Vagina (tissue), 2 donors: Measurements from ENCODE around the gene ADGRG3. TPM values are rescaled to one million over a fixed set of nuclear protein-coding genes. Genes with fewer than 3 reads are reported as not detected.
"Not testable (repeated sequence)": the region's sequence is repeated elsewhere in the genome, so short reads cannot be mapped to it uniquely, and the experiment has no call there.

Experiments
- DNase-seq, 2 donors: peaks; one replicate each; pipeline ENCODE4 v3.0.0-alpha.2; 2017; ENCODE audit errors: extremely low spot score in 2 of 2
- H3K27ac ChIP-seq: fragments of 200-600 bp; sonication (generic); one replicate; pipeline ENCODE4 v1.5.1; 2019
- H3K27me3 ChIP-seq: fragments of 200-600 bp; sonication (generic); one replicate; pipeline ENCODE4 v1.5.1; 2019
- H3K36me3 ChIP-seq, 2 donors: fragments of 200-600 bp; sonication (generic); one replicate each; pipeline ENCODE4 v1.5.1; 2017 to 2019
- H3K4me1 ChIP-seq: fragments of 200-600 bp; sonication (generic); one replicate; pipeline ENCODE4 v1.5.1; 2019
- H3K4me3 ChIP-seq, 2 donors: fragments of 200-600 bp; sonication (generic); 1 replicate in 1 of 2; 2 replicates in 1 of 2; pipeline ENCODE4 v1.5.1; 2016 to 2019
- H3K9me3 ChIP-seq: fragments of 200-600 bp; sonication (generic); one replicate; pipeline ENCODE4 v1.5.1; 2019
- CTCF ChIP-seq, 3 experiments: fragments of 450-650 bp in 2 of 3; fragments of 200-600 bp in 1 of 3; sonication (generic) in 1 of 3; IDR thresholded peaks; one replicate each; pipeline ENCODE4 v1.5.1; 2017 to 2019; ENCODE audit warnings: antibody characterized with exemption in 3 of 3, mild to moderate bottlenecking in 2 of 3, moderate library complexity in 2 of 3
- POLR2A ChIP-seq, 2 donors: fragments of 450-650 bp; IDR thresholded peaks; one replicate each; pipeline ENCODE4 v1.6.1; 2017; ENCODE audit warnings: antibody characterized with exemption in 2 of 2, mild to moderate bottlenecking in 2 of 2, moderate library complexity in 2 of 2
- POLR2AphosphoS5 ChIP-seq, 2 donors: sonication (generic); formaldehyde crosslinking; IDR thresholded peaks; one replicate each; pipeline ENCODE4 v1.9.0; 2017; ENCODE audit warnings: antibody characterized with exemption in 2 of 2, mild to moderate bottlenecking in 2 of 2, low read depth in 1 of 2; ENCODE audit not compliant: insufficient read depth in 1 of 2
- intact Hi-C: fragments of 100-400 bp; cut with DNase I; formaldehyde crosslinking; loops from one replicate; pipeline ENCODE4 v1.15.1; 2023
- total RNA-seq: library from RNA; depleted of rRNA; stranded (reverse); fragments of >200 nt; gene quantifications from one replicate; pipeline ENCODE4 v1.2.3, GENCODE V29; 2016

ADGRG3 gene
- total RNA-seq, 1 donor from 2014 or later = 10.3 TPM

GRCh38 chr16:57670196-57670595, 2.1 kb downstream of the ADGRG3 start:
- intact Hi-C loops = no loop called here
- H3K27ac ChIP-seq = no peak overlapping the region
- H3K27me3 ChIP-seq = no peaks in the 10 kb centered on the region
- no peaks in the 10 kb centered on the region for H3K36me3 ChIP-seq
- H3K9me3 ChIP-seq = no peaks in the 10 kb centered on the region
- TF ChIP-seq POLR2A (IDR thresholded peaks at IDR 0.05) (no peak), POLR2AphosphoS5 (IDR thresholded peaks at IDR 0.05; ENCODE audit: insufficient read depth in 1 of 2, low read depth in 1 of 2) (no peak), CTCF (IDR thresholded peaks at IDR 0.05) (no peak)
- no peaks in the 10 kb centered on the region for H3K4me1 ChIP-seq
- DNase-seq = no peak
- no peak overlapping the region for H3K4me3 ChIP-seq

GRCh38 chr16:57671451-57671850, 3.3 kb downstream of the ADGRG3 start:
- H3K4me1 ChIP-seq, H3K9me3 ChIP-seq, H3K27me3 ChIP-seq, H3K4me3 ChIP-seq, H3K36me3 ChIP-seq, DNase-seq, H3K27ac ChIP-seq, intact Hi-C loops: not testable (repeated sequence)
- peak in 1 of 2 donors; percentile 17 for TF ChIP-seq POLR2AphosphoS5 (IDR thresholded peaks at IDR 0.05; ENCODE audit: insufficient read depth in 1 of 2, low read depth in 1 of 2)

GRCh38 chr16:57672416-57672815, 4.3 kb downstream of the ADGRG3 start:
- intact Hi-C loops = no loop called here
- Histone ChIP-seq H3K27ac (no peak overlapping the region), H3K9me3 (no peaks in the 10 kb centered on the region), H3K4me3 (no peak overlapping the region), H3K27me3 (no peaks in the 10 kb centered on the region), H3K36me3 (no peaks in the 10 kb centered on the region), H3K4me1 (no peaks in the 10 kb centered on the region)
- TF ChIP-seq POLR2A (IDR thresholded peaks at IDR 0.05) (no peak), POLR2AphosphoS5 (IDR thresholded peaks at IDR 0.05; ENCODE audit: insufficient read depth in 1 of 2, low read depth in 1 of 2) (no peak), CTCF (IDR thresholded peaks at IDR 0.05) (no peak)
- DNase-seq = no peak

GRCh38 chr16:57672824-57673223, 4.7 kb downstream of the ADGRG3 start:
- Histone ChIP-seq H3K36me3 (no peaks in the 10 kb centered on the region), H3K4me1 (no peaks in the 10 kb centered on the region), H3K27ac (no peak overlapping the region), H3K4me3 (no peak overlapping the region), H3K9me3 (no peaks in the 10 kb centered on the region), H3K27me3 (no peaks in the 10 kb centered on the region)
- no peak for TF ChIP-seq POLR2A (IDR thresholded peaks at IDR 0.05)
- DNase-seq = no peak
- intact Hi-C loops = no loop called here

GRCh38 chr16:57675741-57676551, 7.8 kb downstream of the ADGRG3 start:
- no peak for DNase-seq
- Histone ChIP-seq H3K9me3 (no peaks in the 10 kb centered on the region), H3K27ac (no peak overlapping the region)

More at GRCh38 chr16:57675741-57676551, 7.8 kb downstream of the ADGRG3 start:
- Histone ChIP-seq H3K27me3 (no peaks in the 10 kb centered on the region), H3K4me3 (no peak overlapping the region), H3K36me3 (no peaks in the 10 kb centered on the region), H3K4me1 (no peaks in the 10 kb centered on the region)
- TF ChIP-seq CTCF (IDR thresholded peaks at IDR 0.05) (no peak), POLR2A (IDR thresholded peaks at IDR 0.05) (no peak), POLR2AphosphoS5 (IDR thresholded peaks at IDR 0.05; ENCODE audit: insufficient read depth in 1 of 2, low read depth in 1 of 2) (no peak)
- intact Hi-C loops = no loop called here
